ENCODE data around the gene THSD4.

Gene THSD4

DNA sequence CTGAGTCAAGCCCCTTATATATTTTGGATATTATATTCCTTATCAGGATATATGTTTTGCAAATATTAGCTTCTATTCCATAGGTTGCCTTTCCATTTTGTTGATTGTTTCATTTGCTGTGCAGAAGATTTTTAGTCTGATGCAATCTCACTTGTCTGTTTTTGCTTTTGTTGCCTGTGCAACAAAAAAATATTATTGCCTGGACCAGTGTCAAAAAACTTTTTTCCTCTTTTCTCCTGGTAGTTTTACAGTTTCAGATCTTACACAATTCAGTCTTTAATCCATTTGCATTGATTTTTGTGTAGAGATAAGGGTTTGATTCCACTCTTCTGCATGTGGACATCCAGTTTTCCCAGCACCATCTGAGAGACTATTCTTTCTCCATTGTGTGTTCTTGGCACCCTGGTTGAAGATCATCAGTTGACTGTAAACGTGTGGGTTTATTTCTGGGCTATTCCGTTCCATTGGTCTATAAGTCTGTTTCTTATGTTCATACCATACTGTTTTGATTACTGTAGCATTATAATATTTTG lies 466.2 kb downstream of the THSD4 start:
- Histone ChIP-seq H3K27ac (ENCODE audit: low read length) (no peak overlapping the region), H3K4me3 (ENCODE audit: low read length in 2 of 2) (no peak overlapping the region), H3K36me3 (ENCODE audit: control insufficient read depth in 2 of 2, insufficient read depth in 2 of 2, low read length in 2 of 2) (no peaks in the 10 kb centered on the region), H3K27me3 (ENCODE audit: control insufficient read depth in 1 of 2, insufficient read depth in 2 of 2, low read length in 2 of 2) (no peaks in the 10 kb centered on the region), H3K9ac (ENCODE audit: low read length in 2 of 2) (no peak overlapping the region), H3K9me3 (ENCODE audit: control insufficient read depth in 2 of 2, low read length in 2 of 2) (peaks cover 4 to 6% of the 10 kb centered on the region in 2 donors), H3K4me1 (ENCODE audit: control insufficient read depth, insufficient read depth, low read length) (no peaks in the 10 kb centered on the region)

DNA sequence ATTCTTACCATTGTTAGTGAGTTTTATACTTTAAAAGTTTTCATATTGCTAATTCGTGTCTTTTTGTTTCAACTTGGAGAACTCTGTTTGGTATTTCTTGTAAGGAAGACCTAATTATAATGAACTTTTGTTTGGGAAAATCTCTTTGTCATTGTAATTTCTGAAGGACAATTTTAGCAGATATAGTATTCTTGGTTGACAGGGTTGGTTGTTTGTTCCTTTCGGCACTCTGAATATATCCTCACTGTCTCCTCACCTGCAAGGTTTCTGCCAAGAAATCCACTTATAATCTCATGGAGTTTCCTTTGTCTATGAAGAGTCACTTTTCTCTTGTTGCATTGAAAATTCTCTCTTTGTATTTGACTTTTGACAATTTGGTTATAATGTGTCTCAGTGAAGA lies 469.9 kb downstream of the THSD4 start:
- H3K36me3 ChIP-seq (ENCODE audit: control insufficient read depth in 2 of 2, insufficient read depth in 2 of 2, low read length in 2 of 2) = no peaks in the 10 kb centered on the region
- H3K27me3 ChIP-seq (ENCODE audit: control insufficient read depth in 1 of 2, insufficient read depth in 2 of 2, low read length in 2 of 2) = no peaks in the 10 kb centered on the region
- H3K9ac ChIP-seq (ENCODE audit: low read length in 2 of 2) = no peak overlapping the region
- H3K4me3 ChIP-seq (ENCODE audit: low read length in 2 of 2) = no peak overlapping the region
- peaks cover 6 to 7% of the 10 kb centered on the region in 2 donors for H3K9me3 ChIP-seq (ENCODE audit: control insufficient read depth in 2 of 2, low read length in 2 of 2)
- H3K27ac ChIP-seq (ENCODE audit: low read length) = no peak overlapping the region
- no peaks in the 10 kb centered on the region for H3K4me1 ChIP-seq (ENCODE audit: control insufficient read depth, insufficient read depth, low read length)

DNA sequence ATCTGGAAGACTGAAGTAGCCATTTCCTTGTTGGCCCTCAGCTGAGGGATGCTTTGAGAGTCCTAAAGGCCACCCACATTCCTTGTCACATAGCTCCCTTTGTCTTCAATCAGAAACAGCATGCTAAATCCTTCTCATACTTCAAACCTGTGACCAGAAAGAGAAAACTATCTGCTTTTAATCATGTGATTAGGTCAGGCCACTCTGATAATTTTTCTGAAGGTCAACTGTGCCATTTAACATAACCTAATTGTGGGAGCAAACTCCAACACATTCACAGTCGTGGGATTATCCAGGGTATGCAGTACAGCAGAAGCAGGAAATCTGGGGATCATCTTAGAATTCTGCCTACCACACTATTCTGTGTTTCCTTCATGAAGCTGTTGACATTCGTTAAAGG lies 471.2 kb downstream of the THSD4 start:
- no peaks in the 10 kb centered on the region for H3K27me3 ChIP-seq (ENCODE audit: control insufficient read depth in 1 of 2, insufficient read depth in 2 of 2, low read length in 2 of 2)
- no peaks in the 10 kb centered on the region for H3K4me1 ChIP-seq (ENCODE audit: control insufficient read depth, insufficient read depth, low read length)
- no peak overlapping the region for H3K9ac ChIP-seq (ENCODE audit: low read length in 2 of 2)
- no peak overlapping the region for H3K27ac ChIP-seq (ENCODE audit: low read length)
- no peaks in the 10 kb centered on the region for H3K36me3 ChIP-seq (ENCODE audit: control insufficient read depth in 2 of 2, insufficient read depth in 2 of 2, low read length in 2 of 2)
- H3K9me3 ChIP-seq (ENCODE audit: control insufficient read depth in 2 of 2, low read length in 2 of 2) = peaks cover 6 to 7% of the 10 kb centered on the region in 2 donors
- H3K4me3 ChIP-seq (ENCODE audit: low read length in 2 of 2) = no peak overlapping the region

DNA sequence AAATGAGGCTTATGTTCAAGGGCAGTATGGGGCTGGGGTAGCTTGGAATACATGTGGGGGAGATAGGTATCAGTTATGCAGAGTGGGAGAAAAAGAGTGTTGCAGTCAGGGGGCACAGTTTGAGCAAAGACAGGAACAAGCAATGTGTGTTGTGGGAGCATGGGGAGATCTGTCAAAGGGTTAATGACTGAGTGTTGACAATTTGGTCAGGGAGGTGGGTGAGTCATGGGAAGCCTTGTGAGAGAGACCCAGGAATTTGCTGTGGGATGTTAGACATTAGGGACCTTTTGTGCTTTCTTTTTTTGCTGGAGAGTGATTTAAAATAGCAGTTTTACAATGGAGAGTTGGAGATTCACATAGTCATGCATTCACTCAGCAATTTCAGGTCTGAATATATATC lies 473.5 kb downstream of the THSD4 start:
- no peaks in the 10 kb centered on the region for H3K27me3 ChIP-seq (ENCODE audit: control insufficient read depth in 1 of 2, insufficient read depth in 2 of 2, low read length in 2 of 2)
- H3K4me3 ChIP-seq (ENCODE audit: low read length in 2 of 2) = no peak overlapping the region
- peaks cover 6 to 7% of the 10 kb centered on the region in 2 donors for H3K9me3 ChIP-seq (ENCODE audit: control insufficient read depth in 2 of 2, low read length in 2 of 2)
- no peaks in the 10 kb centered on the region for H3K4me1 ChIP-seq (ENCODE audit: control insufficient read depth, insufficient read depth, low read length)
- H3K9ac ChIP-seq (ENCODE audit: low read length in 2 of 2) = no peak overlapping the region
- no peaks in the 10 kb centered on the region for H3K36me3 ChIP-seq (ENCODE audit: control insufficient read depth in 2 of 2, insufficient read depth in 2 of 2, low read length in 2 of 2)
- no peak overlapping the region for H3K27ac ChIP-seq (ENCODE audit: low read length)

DNA sequence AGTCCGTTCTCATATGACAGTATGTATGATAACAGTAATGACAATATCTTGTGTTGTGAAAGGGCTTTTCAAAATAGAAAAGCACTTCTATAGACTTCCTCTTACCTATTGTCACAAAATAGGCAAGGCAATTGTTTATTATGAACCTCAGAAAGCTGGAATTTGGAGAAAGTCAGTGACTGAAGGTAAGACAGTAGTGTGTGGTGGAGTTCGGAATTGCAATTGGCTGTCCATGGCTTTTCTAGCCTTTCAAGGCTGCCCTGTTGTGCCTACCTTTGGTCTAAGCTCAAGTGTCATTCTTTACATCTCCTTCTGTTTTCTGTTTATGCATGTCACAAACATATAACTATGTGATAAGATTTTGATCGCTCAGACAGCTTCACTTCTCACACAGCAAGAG lies 475.8 kb downstream of the THSD4 start:
- Histone ChIP-seq H3K9me3 (ENCODE audit: control insufficient read depth in 2 of 2, low read length in 2 of 2) (peaks cover 0 to 4% of the 10 kb centered on the region in 2 donors), H3K36me3 (ENCODE audit: control insufficient read depth in 2 of 2, insufficient read depth in 2 of 2, low read length in 2 of 2) (no peaks in the 10 kb centered on the region), H3K27ac (ENCODE audit: low read length) (no peak overlapping the region), H3K27me3 (ENCODE audit: control insufficient read depth in 1 of 2, insufficient read depth in 2 of 2, low read length in 2 of 2) (no peaks in the 10 kb centered on the region), H3K4me1 (ENCODE audit: control insufficient read depth, insufficient read depth, low read length) (no peaks in the 10 kb centered on the region), H3K4me3 (ENCODE audit: low read length in 2 of 2) (no peak overlapping the region), H3K9ac (ENCODE audit: low read length in 2 of 2) (no peak overlapping the region)

DNA sequence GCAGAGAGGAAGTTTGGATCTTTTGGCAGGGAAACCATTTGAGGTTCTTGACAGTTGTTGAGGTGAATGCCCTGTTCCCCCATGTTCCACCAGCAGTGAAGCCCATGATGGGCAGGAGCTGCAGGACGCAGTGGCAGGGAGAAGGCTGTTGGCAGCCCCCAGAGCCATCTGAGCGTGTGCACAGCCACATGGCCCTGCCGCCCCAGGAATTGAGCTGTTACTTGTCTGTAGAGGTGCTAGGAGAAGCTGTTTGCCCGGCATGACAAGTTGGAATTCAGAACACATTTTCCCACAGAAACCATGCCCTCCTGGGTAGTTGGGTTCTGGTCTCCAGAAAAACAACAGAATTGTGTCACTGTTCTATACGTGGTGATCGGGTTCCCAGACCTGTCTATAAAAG lies 476.9 kb downstream of the THSD4 start:
- no peak overlapping the region for H3K4me3 ChIP-seq (ENCODE audit: low read length in 2 of 2)
- H3K27me3 ChIP-seq (ENCODE audit: control insufficient read depth in 1 of 2, insufficient read depth in 2 of 2, low read length in 2 of 2) = no peaks in the 10 kb centered on the region
- H3K9ac ChIP-seq (ENCODE audit: low read length in 2 of 2) = no peak overlapping the region
- H3K9me3 ChIP-seq (ENCODE audit: control insufficient read depth in 2 of 2, low read length in 2 of 2) = no peaks in the 10 kb centered on the region
- H3K27ac ChIP-seq (ENCODE audit: low read length) = no peak overlapping the region
- peaks cover 4% of the 10 kb centered on the region for H3K4me1 ChIP-seq (ENCODE audit: control insufficient read depth, insufficient read depth, low read length)
- H3K36me3 ChIP-seq (ENCODE audit: control insufficient read depth in 2 of 2, insufficient read depth in 2 of 2, low read length in 2 of 2) = no peaks in the 10 kb centered on the region

DNA sequence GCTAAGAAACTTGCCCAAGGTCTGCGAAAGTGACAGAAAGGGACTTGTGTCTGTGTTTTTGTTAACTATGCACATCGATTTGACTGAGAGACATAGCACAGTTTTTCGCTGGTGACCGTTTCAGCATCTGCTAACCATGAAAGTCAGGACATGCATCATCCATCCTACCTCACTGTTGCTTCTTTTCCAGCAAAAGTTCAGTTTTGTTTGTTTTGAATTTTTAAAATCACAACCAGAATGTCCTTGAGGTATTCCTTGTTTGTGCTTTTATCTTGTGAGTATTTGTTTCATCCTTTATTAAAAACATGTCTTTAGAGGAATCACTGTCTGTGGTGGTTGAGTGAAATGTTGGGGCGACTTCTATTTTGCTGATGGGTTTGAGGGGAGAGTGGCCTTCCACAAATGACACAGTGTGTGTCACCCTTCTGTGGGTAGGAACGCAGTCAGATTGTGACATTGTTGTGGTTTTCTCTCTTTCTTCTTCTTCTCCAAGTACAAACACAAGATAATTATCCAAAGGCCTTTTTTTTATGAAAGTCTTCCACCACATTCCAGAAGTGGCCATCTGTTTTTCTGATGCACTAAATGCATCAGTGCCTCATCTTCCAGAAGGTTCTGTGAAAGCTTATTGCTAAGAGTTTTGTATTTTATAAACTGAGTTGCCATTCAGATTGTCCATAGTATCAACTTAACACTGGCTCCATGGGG lies 480.7 kb downstream of the THSD4 start:
- no peaks in the 10 kb centered on the region for H3K36me3 ChIP-seq (ENCODE audit: control insufficient read depth in 2 of 2, insufficient read depth in 2 of 2, low read length in 2 of 2)
- no peaks in the 10 kb centered on the region for H3K27me3 ChIP-seq (ENCODE audit: control insufficient read depth in 1 of 2, insufficient read depth in 2 of 2, low read length in 2 of 2)
- H3K27ac ChIP-seq (ENCODE audit: low read length) = no peak overlapping the region
- H3K4me3 ChIP-seq (ENCODE audit: low read length in 2 of 2) = no peak overlapping the region
- H3K9me3 ChIP-seq (ENCODE audit: control insufficient read depth in 2 of 2, low read length in 2 of 2) = no peaks in the 10 kb centered on the region
- peaks cover 13% of the 10 kb centered on the region for H3K4me1 ChIP-seq (ENCODE audit: control insufficient read depth, insufficient read depth, low read length)
- no peak overlapping the region for H3K9ac ChIP-seq (ENCODE audit: low read length in 2 of 2)

DNA sequence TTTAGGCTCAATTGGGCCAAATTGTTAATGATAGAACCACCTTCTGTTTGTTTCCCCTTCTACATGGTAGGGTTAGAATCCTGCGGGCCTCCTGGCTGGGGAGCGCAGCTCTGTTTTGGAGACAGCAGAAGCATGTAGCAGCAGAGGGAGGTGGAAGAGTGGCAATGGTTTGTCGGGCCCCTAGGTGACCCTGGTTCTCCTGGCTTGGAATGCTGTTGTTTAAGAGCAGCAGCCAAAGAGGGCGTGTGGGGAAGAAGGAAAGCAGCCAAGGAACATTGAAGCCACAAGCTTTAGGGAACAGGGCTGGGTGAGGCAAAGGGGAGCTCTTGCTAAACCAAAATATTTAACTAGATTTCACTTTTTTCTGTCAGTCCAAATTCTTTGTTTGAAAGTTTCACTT lies 481.4 kb downstream of the THSD4 start:
- H3K27ac ChIP-seq (ENCODE audit: low read length) = peak overlapping the region; percentile 1
- H3K4me3 ChIP-seq (ENCODE audit: low read length in 2 of 2) = no peak overlapping the region
- H3K4me1 ChIP-seq (ENCODE audit: control insufficient read depth, insufficient read depth, low read length) = peaks cover 13% of the 10 kb centered on the region

DNA sequence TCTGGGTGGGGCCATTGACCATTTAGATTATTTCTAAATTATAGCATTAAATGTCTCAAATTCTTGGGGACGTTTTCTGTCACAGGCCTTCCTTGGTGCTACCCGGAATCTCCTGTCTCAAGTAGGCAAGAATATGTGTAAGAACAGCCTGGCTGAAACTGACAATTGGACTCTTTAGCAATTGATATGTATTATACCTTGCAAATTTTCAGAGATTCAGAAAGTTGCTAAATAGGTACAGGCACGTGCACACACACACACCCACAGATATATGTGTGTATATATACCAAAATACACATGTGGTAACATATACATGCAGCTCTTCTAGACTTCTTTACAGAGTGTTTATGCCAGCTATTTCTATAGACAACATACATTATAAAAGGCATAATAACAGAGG lies 481.9 kb downstream of the THSD4 start:
- peak overlapping the region; percentile 1 for H3K27ac ChIP-seq (ENCODE audit: low read length)
- H3K36me3 ChIP-seq (ENCODE audit: control insufficient read depth in 2 of 2, insufficient read depth in 2 of 2, low read length in 2 of 2) = no peaks in the 10 kb centered on the region
- H3K4me1 ChIP-seq (ENCODE audit: control insufficient read depth, insufficient read depth, low read length) = peaks cover 13% of the 10 kb centered on the region
- H3K9me3 ChIP-seq (ENCODE audit: control insufficient read depth in 2 of 2, low read length in 2 of 2) = no peaks in the 10 kb centered on the region
- no peak overlapping the region for H3K9ac ChIP-seq (ENCODE audit: low read length in 2 of 2)
- no peaks in the 10 kb centered on the region for H3K27me3 ChIP-seq (ENCODE audit: control insufficient read depth in 1 of 2, insufficient read depth in 2 of 2, low read length in 2 of 2)
- H3K4me3 ChIP-seq (ENCODE audit: low read length in 2 of 2) = no peak overlapping the region

More for the DNA sequence above, 481.4 kb downstream of the THSD4 start:
- no peak overlapping the region for H3K9ac ChIP-seq (ENCODE audit: low read length in 2 of 2)
- no peaks in the 10 kb centered on the region for H3K9me3 ChIP-seq (ENCODE audit: control insufficient read depth in 2 of 2, low read length in 2 of 2)
- H3K36me3 ChIP-seq (ENCODE audit: control insufficient read depth in 2 of 2, insufficient read depth in 2 of 2, low read length in 2 of 2) = no peaks in the 10 kb centered on the region
- no peaks in the 10 kb centered on the region for H3K27me3 ChIP-seq (ENCODE audit: control insufficient read depth in 1 of 2, insufficient read depth in 2 of 2, low read length in 2 of 2)

DNA sequence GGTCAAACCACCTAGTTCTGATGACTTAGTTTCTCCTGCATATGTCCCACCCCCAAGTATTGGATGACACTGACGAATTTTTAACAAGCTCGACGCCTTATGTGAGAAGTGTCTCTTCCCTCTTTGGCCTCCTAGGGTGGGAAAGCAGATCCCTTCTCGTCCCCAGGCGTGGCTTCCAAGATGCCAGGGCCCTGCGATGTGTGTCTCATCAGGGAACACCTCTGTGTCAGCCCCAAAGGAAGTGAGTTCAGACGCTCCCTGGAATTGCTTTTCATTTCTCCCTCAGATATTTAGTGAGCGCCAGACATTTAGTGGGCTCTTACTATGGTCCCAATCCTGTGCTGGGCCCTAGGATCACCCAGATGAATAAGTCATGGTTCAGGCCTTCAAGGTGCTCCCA lies 482.4 kb downstream of the THSD4 start:
- no peak overlapping the region for H3K4me3 ChIP-seq (ENCODE audit: low read length in 2 of 2)
- H3K36me3 ChIP-seq (ENCODE audit: control insufficient read depth in 2 of 2, insufficient read depth in 2 of 2, low read length in 2 of 2) = no peaks in the 10 kb centered on the region
- no peaks in the 10 kb centered on the region for H3K9me3 ChIP-seq (ENCODE audit: control insufficient read depth in 2 of 2, low read length in 2 of 2)
- H3K9ac ChIP-seq (ENCODE audit: low read length in 2 of 2) = no peak overlapping the region
- H3K27me3 ChIP-seq (ENCODE audit: control insufficient read depth in 1 of 2, insufficient read depth in 2 of 2, low read length in 2 of 2) = no peaks in the 10 kb centered on the region
- peaks cover 13% of the 10 kb centered on the region for H3K4me1 ChIP-seq (ENCODE audit: control insufficient read depth, insufficient read depth, low read length)
- no peak overlapping the region for H3K27ac ChIP-seq (ENCODE audit: low read length)

DNA sequence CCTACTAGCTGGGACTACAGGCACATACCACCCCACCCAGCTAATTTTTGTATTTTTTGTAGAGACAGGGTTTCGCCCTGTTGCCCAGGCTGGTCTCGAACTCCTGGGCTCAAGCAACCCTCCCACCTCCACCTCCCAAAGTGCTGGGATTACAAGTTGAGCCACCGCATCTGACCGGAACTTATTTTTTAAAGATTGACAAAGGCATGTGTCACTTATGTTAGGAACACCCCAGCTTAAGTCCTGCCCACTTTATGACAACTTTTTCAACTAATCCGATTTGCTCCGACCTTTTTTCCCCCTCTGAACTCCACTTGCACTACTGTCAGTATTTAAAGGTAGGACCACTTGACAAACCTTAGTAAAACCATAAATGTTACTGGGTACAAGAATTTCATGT lies 483.5 kb downstream of the THSD4 start:
- Histone ChIP-seq H3K9ac (ENCODE audit: low read length in 2 of 2) (no peak overlapping the region), H3K4me1 (ENCODE audit: control insufficient read depth, insufficient read depth, low read length) (peaks cover 13% of the 10 kb centered on the region), H3K4me3 (ENCODE audit: low read length in 2 of 2) (no peak overlapping the region), H3K9me3 (ENCODE audit: control insufficient read depth in 2 of 2, low read length in 2 of 2) (no peaks in the 10 kb centered on the region), H3K36me3 (ENCODE audit: control insufficient read depth in 2 of 2, insufficient read depth in 2 of 2, low read length in 2 of 2) (no peaks in the 10 kb centered on the region), H3K27ac (ENCODE audit: low read length) (no peak overlapping the region), H3K27me3 (ENCODE audit: control insufficient read depth in 1 of 2, insufficient read depth in 2 of 2, low read length in 2 of 2) (no peaks in the 10 kb centered on the region)

Data from stomach smooth muscle (tissue), 2 donors.